HEK293T (cell line): ENCODE data around the gene CDYL.

Source experiments
- ARNT ChIP-seq: fragments of 450-650 bp; IDR thresholded peaks from 2 replicates; pipeline ENCODE4 v1.6.1; 2017; ENCODE audit warnings: mild to moderate bottlenecking
- BHLHE40 ChIP-seq: fragments of 450-650 bp; IDR thresholded peaks from 2 replicates; pipeline ENCODE4 v1.6.1; 2016; ENCODE audit warnings: mild to moderate bottlenecking, moderate library complexity, borderline replicate concordance
- ELF4 ChIP-seq: fragments of 450-650 bp; IDR thresholded peaks from 2 replicates; pipeline ENCODE4 v1.6.1; 2017; ENCODE audit warnings: antibody characterized with exemption
- FOXA1 ChIP-seq: fragments of 450-650 bp; IDR thresholded peaks from 2 replicates; pipeline ENCODE4 v1.6.1; 2016; ENCODE audit warnings: mild to moderate bottlenecking
- FOXK2 ChIP-seq: fragments of 450-650 bp; IDR thresholded peaks from 2 replicates; pipeline ENCODE4 v1.6.1; 2016; ENCODE audit warnings: mild to moderate bottlenecking
- HDGF ChIP-seq: fragments of 450-650 bp; IDR thresholded peaks from 2 replicates; pipeline ENCODE4 v1.6.1; 2017; ENCODE audit warnings: antibody characterized with exemption, borderline replicate concordance
- NFRKB ChIP-seq: fragments of 450-650 bp; IDR thresholded peaks from 2 replicates; pipeline ENCODE4 v1.6.1; 2016; ENCODE audit warnings: mild to moderate bottlenecking, moderate library complexity
- SUZ12 ChIP-seq: fragments of 450-650 bp; IDR thresholded peaks from 2 replicates; pipeline ENCODE4 v1.6.1; 2016; ENCODE audit warnings: mild to moderate bottlenecking
- TARDBP ChIP-seq: fragments of 450-650 bp; IDR thresholded peaks from 2 replicates; pipeline ENCODE4 v1.6.1; 2016
- ZNF384 ChIP-seq: fragments of 450-650 bp; IDR thresholded peaks from 2 replicates; pipeline ENCODE4 v1.6.1; 2016

- TF ChIP-seq HDGF (no peak), ELF4 (no peak), ZNF384 (no peak), TARDBP (no peak), SUZ12 (no peak), BHLHE40 (no peak), FOXK2 (no peak), NFRKB (no peak), FOXA1 (no peak), ARNT (no peak)
These were observed 7.4 kb upstream of the CDYL start for GRCh38 chr6:4768815-4769214.
